Endothelial cell of umbilical vein (primary cell): Measurements from ENCODE around the gene CLTB. TPM values are rescaled to one million over a fixed set of nuclear protein-coding genes. Genes with fewer than 3 reads are reported as not detected.

Experiments used
- BruUV-seq: library from RNA; stranded (reverse); fragments of 400-500 nt; replicated peaks from 2 replicates; lab custom pipeline; 2021; lab: Mats Ljungman, UMichigan
- CTCF ChIA-PET: fragments of 300-600, 350-600 bp; sonication (Branson Sonifier 250); formaldehyde crosslinking; loops from one replicate; lab custom pipeline; 2021; ENCODE audit warnings: antibody characterized with exemption, inconsistent platforms; lab: Charles Lee
- POLR2A ChIA-PET: fragments of 300-600, 350-600 bp; sonication (Branson Sonifier 250); formaldehyde crosslinking; loops from one replicate; lab custom pipeline; 2021; ENCODE audit warnings: antibody characterized with exemption, inconsistent platforms; lab: Charles Lee
- DNase-seq: peaks from one replicate; pipeline ENCODE4 v3.0.0-alpha.2; 2011; ENCODE audit warnings: low read depth, low spot score
- FAIRE-seq: peaks from 2 replicates; lab custom pipeline; 2011; peaks lifted over from hg19 to GRCh38; lab: Jason Lieb, UNC
- H2AFZ ChIP-seq: 2 replicates; pipeline ENCODE4 v1.6.0; 2012; ENCODE audit warnings: low read depth, low read length, control low read depth, inconsistent platforms
- H3K27ac ChIP-seq: 2 replicates; pipeline ENCODE4 v1.5.1; 2011; ENCODE audit warnings: low read depth, mild to moderate bottlenecking, control low read depth, low read length, moderate library complexity; ENCODE audit not compliant: insufficient read depth
- H3K27me3 ChIP-seq, 2 experiments: 2 replicates each; pipeline versions ENCODE4 v1.6.0 to v1.6.1; 2011; ENCODE audit warnings: low read length in 2 of 2, mixed read lengths in 1 of 2; ENCODE audit not compliant: control insufficient read depth in 2 of 2, insufficient read depth in 2 of 2
- H3K36me3 ChIP-seq, 2 experiments: 2 replicates in 1 of 2; 3 replicates in 1 of 2; pipeline ENCODE4 v1.5.1; 2011; ENCODE audit warnings: low read length in 2 of 2, mild to moderate bottlenecking in 1 of 2, moderate library complexity in 1 of 2; ENCODE audit not compliant: control insufficient read depth in 2 of 2, insufficient read depth in 2 of 2; ENCODE audit errors: extremely low read depth in 1 of 2
- H3K4me1 ChIP-seq: 3 replicates; pipeline ENCODE4 v1.5.1; 2011; ENCODE audit warnings: mild to moderate bottlenecking, low read length; ENCODE audit not compliant: control insufficient read depth, insufficient read depth; ENCODE audit errors: extremely low read depth
- H3K4me2 ChIP-seq: 2 replicates; pipeline ENCODE4 v1.6.1; 2011; ENCODE audit warnings: low read length, control low read depth, mixed read lengths; ENCODE audit not compliant: insufficient read depth
- H3K4me3 ChIP-seq, 3 experiments: fragments of 200-600 bp in 1 of 3; sonication (generic), shearing (Covaris generic) in 1 of 3; replicated peaks in 1 of 3; 2 replicates each; pipeline ENCODE4 v1.5.1; 2011 to 2016; ENCODE audit warnings: control low read depth in 3 of 3, low read length in 3 of 3, mild to moderate bottlenecking in 2 of 3, inconsistent platforms in 1 of 3, low read depth in 1 of 3, moderate library complexity in 1 of 3; ENCODE audit not compliant: insufficient read depth in 1 of 3
- H3K79me2 ChIP-seq: 2 replicates; pipeline ENCODE4 v1.6.0; 2012; ENCODE audit warnings: low read length, inconsistent platforms; ENCODE audit not compliant: control insufficient read depth, insufficient read depth
- H3K9ac ChIP-seq: replicated peaks from 2 replicates; pipeline ENCODE3; 2011; ENCODE audit warnings: low read length, control low read depth; ENCODE audit not compliant: insufficient read depth; ENCODE audit errors: extremely low read depth
- H3K9me1 ChIP-seq: replicated peaks from 3 replicates; pipeline ENCODE4 v1.6.0; 2011; ENCODE audit warnings: mild to moderate bottlenecking, low read length; ENCODE audit not compliant: control insufficient read depth, insufficient read depth; ENCODE audit errors: extremely low read depth
- H3K9me3 ChIP-seq: replicated peaks from 2 replicates; pipeline ENCODE4 v1.5.1; 2012; ENCODE audit warnings: low read length, inconsistent platforms; ENCODE audit not compliant: control insufficient read depth, insufficient read depth
- H4K20me1 ChIP-seq: replicated peaks from 2 replicates; pipeline ENCODE3; 2011; ENCODE audit warnings: mild to moderate bottlenecking, low read length; ENCODE audit not compliant: control insufficient read depth, insufficient read depth; ENCODE audit errors: extremely low read depth
- EZH2 ChIP-seq: IDR thresholded peaks from 2 replicates; pipeline ENCODE4 v1.6.1; 2012; ENCODE audit warnings: borderline replicate concordance, low read depth, mild to moderate bottlenecking, moderate library complexity, low read length, inconsistent platforms; ENCODE audit not compliant: severe bottlenecking
- FOS ChIP-seq: IDR thresholded peaks from 2 replicates; pipeline ENCODE4 v1.6.1; 2011; ENCODE audit warnings: mild to moderate bottlenecking, low read length, moderate library complexity, borderline replicate concordance; ENCODE audit not compliant: insufficient read depth
- GATA2 ChIP-seq: IDR thresholded peaks from 2 replicates; pipeline ENCODE4 v1.7.0; 2011; ENCODE audit warnings: low read depth, mild to moderate bottlenecking, moderate library complexity, mixed read lengths, low read length; ENCODE audit not compliant: insufficient read length, insufficient read depth
- JUN ChIP-seq: IDR thresholded peaks from 2 replicates; pipeline ENCODE4 v1.6.1; 2011; ENCODE audit warnings: borderline replicate concordance, low read depth; ENCODE audit not compliant: insufficient read length, insufficient read depth
- MYC ChIP-seq: IDR thresholded peaks from one replicate; pipeline ENCODE4 v1.6.1; 2011; ENCODE audit warnings: mild to moderate bottlenecking, low read depth, low read length
- POLR2A ChIP-seq: IDR thresholded peaks from 2 replicates; pipeline ENCODE4 v1.6.1; 2012; ENCODE audit warnings: low read depth, mild to moderate bottlenecking, control low read depth, low read length
- POLR2AphosphoS5 ChIP-seq: IDR thresholded peaks from 2 replicates; pipeline ENCODE4 v1.6.1; 2012; ENCODE audit warnings: low read depth, mild to moderate bottlenecking, control low read depth, low read length, moderate library complexity; ENCODE audit not compliant: insufficient read depth
- dilution Hi-C: fragments of 300-500 bp; cut with MboI; formaldehyde crosslinking; loops from one replicate; pipeline ENCODE4 v1.15.0; 2019; ENCODE audit warnings: low sequenced_read_pairs; ENCODE audit not compliant: extremely low pct_ligation_motif_present
- intact Hi-C: fragments of 100-400 bp; cut with micrococcal nuclease; formaldehyde crosslinking; loops from one replicate; pipeline ENCODE4 v1.10.0; 2022
- polyA plus RNA-seq, 4 experiments: library from polyadenylated mRNA; depleted of rRNA in 3 of 4; stranded (reverse) in 3 of 4; unstranded in 1 of 4; fragments of >200 nt; gene quantifications; 2 replicates each; pipeline versions ENCODE4 v1.2.1 to v1.2.3, GENCODE V29; 2011 to 2012; ENCODE audit warnings: missing spikeins in 1 of 4
- total RNA-seq: library from RNA; stranded (reverse); gene quantifications from 2 replicates; pipeline ENCODE4 v1.2.3, GENCODE V29; 2021
- TF ChIP-seq, protein P1 (sequence below), 2 donors: IDR thresholded peaks; 1 replicate in 1 of 2; 2 replicates in 1 of 2; pipeline ENCODE4 v1.5.1; 2011; ENCODE audit warnings: low read length in 2 of 2, mild to moderate bottlenecking in 2 of 2, moderate library complexity in 2 of 2, control low read depth in 1 of 2, inconsistent platforms in 1 of 2, low read depth in 1 of 2; ENCODE audit not compliant: insufficient read depth in 1 of 2; ENCODE audit errors: extremely low read depth in 1 of 2
- TF ChIP-seq, protein P2 (sequence below): IDR thresholded peaks from 2 replicates; pipeline ENCODE4 v1.6.1; 2011; ENCODE audit not compliant: insufficient read depth, insufficient read length

Gene CLTB
- total and polyA plus RNA-seq, 2 donors (not counting 3 experiments of a cell fraction or from before 2014, with no cell fraction given): 73.2 to 111 TPM

DNA sequence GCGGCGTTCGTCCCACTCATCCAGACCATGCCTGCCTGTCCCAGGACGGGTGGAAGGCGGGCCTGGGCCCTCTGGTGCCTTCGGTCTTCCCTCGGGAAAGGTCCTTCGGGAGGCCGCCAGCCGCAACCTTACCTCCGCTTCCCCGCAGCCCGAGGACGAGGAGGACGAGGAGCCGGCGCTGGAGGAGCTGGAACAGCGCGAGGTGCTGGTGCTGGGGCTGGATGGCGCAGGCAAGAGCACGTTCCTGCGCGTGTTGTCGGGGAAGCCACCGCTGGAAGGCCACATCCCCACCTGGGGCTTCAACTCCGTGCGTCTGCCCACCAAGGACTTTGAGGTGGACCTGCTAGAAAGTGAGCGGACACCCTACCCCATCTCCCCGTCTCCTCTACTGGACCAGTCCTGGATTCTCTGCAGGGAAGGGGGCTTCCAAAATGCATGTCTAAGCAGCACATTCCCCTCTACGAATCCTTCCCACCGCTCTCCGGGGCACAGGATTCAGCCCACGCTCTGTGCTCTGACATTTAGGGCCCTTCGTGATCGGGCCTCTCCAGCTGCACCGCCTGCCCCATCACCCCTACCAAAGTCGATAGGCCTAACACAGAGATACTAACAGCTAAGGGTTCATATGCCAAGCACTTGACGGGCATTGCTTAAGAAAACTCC is 50.0 kb downstream of the CLTB start:
- dilution Hi-C loops: no loop called here
- peaks cover 0 to 15% of the 10 kb centered on the region in 2 experiments for H3K36me3 ChIP-seq
- H3K9ac ChIP-seq: peak overlapping the region; percentile 58
- no peak for DNase-seq
- H3K4me3 ChIP-seq: peak overlapping the region; percentile 43 to 97 (median 72)
- peaks cover 13% of the 10 kb centered on the region for H3K4me1 ChIP-seq
- H3K9me1 ChIP-seq: no peaks in the 10 kb centered on the region
- H2AFZ ChIP-seq: peak overlapping the region; percentile 95
- no peaks in the 10 kb centered on the region for H3K27me3 ChIP-seq
- CTCF ChIA-PET: no interaction called here
- peaks cover 2% of the 10 kb centered on the region for H3K79me2 ChIP-seq
- POLR2A ChIA-PET: no interaction called here
- H3K9me3 ChIP-seq: no peaks in the 10 kb centered on the region
- H4K20me1 ChIP-seq: no peaks in the 10 kb centered on the region
- BruUV-seq: no TSS peak
- H3K4me2 ChIP-seq: peak overlapping the region; percentile 83
- FAIRE-seq: peak; percentile 74
- TF ChIP-seq, protein P1, sequence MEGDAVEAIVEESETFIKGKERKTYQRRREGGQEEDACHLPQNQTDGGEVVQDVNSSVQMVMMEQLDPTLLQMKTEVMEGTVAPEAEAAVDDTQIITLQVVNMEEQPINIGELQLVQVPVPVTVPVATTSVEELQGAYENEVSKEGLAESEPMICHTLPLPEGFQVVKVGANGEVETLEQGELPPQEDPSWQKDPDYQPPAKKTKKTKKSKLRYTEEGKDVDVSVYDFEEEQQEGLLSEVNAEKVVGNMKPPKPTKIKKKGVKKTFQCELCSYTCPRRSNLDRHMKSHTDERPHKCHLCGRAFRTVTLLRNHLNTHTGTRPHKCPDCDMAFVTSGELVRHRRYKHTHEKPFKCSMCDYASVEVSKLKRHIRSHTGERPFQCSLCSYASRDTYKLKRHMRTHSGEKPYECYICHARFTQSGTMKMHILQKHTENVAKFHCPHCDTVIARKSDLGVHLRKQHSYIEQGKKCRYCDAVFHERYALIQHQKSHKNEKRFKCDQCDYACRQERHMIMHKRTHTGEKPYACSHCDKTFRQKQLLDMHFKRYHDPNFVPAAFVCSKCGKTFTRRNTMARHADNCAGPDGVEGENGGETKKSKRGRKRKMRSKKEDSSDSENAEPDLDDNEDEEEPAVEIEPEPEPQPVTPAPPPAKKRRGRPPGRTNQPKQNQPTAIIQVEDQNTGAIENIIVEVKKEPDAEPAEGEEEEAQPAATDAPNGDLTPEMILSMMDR (IDR thresholded peaks at IDR 0.05; ENCODE audit: extremely low read depth in 1 of 2, insufficient read depth in 1 of 2, low read depth in 1 of 2, low read length in 2 of 2): no peak
- TF ChIP-seq FOS: no peak
- no peak for TF ChIP-seq MYC
- TF ChIP-seq POLR2AphosphoS5: no peak
- no peak for TF ChIP-seq JUN
- no peak for TF ChIP-seq POLR2A
- no peak for TF ChIP-seq EZH2
- TF ChIP-seq, protein P2, sequence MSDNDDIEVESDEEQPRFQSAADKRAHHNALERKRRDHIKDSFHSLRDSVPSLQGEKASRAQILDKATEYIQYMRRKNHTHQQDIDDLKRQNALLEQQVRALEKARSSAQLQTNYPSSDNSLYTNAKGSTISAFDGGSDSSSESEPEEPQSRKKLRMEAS: no peak
- no peak for TF ChIP-seq GATA2
- no peak overlapping the region for H3K27ac ChIP-seq
- intact Hi-C loops: loop anchor here (10.0 kb wide), 1 partner anchor 132 kb away; the partner anchor contains the start of gene SIMC1
